GM18498 (cell line): ENCODE measurements around the gene CCNY.

Source experiments
- ATAC-seq: cut with Tn5 transposase; IDR thresholded peaks from one replicate; pipeline ENCODE4 v1.9.1; 2021; ENCODE audit warnings: mild to moderate bottlenecking, moderate library complexity; ENCODE audit not compliant: unreplicated experiment

CCNY gene

GRCh38 chr10:35379226-35380137 lies 43.2 kb downstream of the CCNY start:
- peak; percentile 68 for ATAC-seq

GRCh38 chr10:35382096-35382495 lies 45.8 kb downstream of the CCNY start:
- no peak for ATAC-seq

GRCh38 chr10:35384265-35384868 lies 48.1 kb downstream of the CCNY start:
- ATAC-seq: no peak

- no peak for ATAC-seq
These were observed 50.4 kb downstream of the CCNY start for GRCh38 chr10:35386594-35387174.

GRCh38 chr10:35387768-35388167 lies 51.5 kb downstream of the CCNY start:
- peak; percentile 81 for ATAC-seq

GRCh38 chr10:35388197-35388596 lies 51.9 kb downstream of the CCNY start:
- peak; percentile 60 for ATAC-seq

DNA sequence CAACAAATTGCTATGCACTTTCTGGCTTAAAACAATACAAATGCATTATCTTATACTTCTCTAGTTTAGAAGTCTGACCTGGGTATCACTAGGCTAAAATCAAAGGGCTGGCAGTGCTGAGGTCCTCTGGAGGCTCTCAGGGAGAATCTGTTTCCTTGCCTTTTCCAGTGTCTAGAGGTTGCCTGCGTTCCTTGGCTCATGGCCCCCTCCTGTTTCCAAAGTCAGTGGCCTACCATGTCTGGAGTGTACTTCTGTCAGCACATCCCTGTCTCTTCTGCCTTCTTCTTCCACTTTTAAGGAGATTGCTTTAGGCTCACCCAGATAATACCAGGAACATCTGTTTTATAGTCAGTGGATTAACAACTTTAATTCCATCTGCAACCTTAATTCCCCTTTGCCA lies 52.4 kb downstream of the CCNY start:
- no peak for ATAC-seq

- ATAC-seq: no peak
These were observed 54.0 kb downstream of the CCNY start for GRCh38 chr10:35390161-35390840.

GRCh38 chr10:35390843-35391152 lies 54.5 kb downstream of the CCNY start:
- no peak for ATAC-seq

DNA sequence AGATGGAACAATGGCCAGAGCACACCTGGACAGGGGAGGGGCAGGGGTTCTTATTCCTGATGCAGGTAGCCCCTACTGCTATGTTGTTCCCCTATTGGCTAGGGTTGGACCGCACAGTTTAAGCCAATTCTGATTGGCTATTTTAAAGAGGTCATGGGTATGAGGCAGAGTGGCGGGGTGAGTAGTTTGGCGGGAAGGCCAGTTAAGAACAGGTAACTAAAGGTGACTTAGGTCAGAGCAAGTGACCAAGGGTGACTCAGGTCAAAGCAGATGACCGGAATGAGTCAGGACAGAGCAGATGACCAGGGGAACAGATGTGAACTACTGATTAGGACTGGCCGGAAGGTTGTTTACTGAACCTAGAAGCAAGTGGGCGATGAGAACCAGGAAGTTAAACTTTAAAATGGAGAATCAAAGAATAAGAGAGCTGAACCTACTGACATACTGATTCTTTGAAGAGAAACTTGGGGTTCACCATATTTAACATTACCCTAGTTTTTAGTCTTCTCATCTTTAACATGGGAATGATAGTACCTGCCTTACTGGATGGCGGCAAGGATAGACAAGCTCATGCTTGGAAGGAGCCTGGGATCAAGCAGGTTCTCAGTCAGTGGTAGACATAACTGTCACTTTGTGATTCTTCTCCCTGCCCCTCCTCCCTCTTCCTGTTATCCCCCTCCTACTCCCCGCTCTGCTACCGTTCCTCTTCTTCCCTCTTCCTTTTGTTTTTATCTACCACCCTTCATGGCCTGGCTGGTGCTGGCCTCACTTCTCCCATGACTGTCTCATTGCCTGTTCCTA lies 55.0 kb downstream of the CCNY start:
- no peak for ATAC-seq

DNA sequence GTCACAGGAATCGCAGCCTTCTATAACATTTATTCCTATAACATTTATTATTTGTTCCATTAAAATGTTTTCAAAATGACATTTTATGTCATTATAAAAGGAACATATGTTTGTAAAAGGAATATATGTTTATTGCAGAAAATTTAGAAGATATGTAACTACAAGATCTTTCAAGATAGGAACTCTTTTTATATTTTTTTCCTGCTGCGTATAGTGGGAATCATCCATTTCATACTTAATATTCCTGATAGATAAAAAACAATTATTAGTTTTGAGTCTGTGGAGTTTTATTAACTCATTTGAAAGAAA lies 55.6 kb downstream of the CCNY start:
- no peak for ATAC-seq

DNA sequence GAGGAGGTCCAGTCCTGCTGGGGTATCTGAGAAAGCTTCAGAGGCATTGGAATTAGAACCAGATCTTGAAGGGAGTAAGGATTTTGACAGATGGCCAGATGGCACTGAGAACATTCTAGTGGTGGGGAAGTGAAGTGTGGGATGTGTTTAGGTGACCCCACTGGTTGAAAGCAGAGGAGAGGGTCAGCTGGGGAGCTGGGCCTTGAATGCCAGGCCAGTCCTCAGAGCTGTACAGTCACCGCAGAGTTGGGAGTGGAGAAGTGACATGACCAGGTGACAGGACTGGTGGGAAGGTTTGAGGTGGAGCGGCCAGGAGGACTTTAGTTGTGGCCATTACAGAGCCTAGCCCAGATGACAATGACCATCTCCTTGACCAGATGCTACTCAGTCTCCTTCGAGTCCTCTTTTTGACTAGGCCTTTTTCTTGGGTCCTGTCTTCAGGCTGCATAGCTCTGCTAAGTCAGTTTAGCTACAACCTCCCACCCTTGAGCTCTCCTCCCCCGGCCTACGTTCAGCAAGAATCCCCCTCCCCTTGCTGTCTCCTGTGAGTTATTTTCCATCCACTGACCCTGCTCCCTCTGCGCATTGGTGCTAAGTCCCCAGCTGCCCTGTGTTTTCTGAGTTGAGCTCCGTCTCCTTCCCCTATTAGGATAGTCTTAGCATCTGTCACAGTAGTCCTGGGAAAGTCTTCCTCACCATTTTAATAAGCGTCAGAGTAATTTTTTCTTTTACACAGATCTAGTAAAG lies 56.3 kb downstream of the CCNY start:
- ATAC-seq: no peak

- no peak for ATAC-seq
These were observed 58.1 kb downstream of the CCNY start for GRCh38 chr10:35394411-35394851.

DNA sequence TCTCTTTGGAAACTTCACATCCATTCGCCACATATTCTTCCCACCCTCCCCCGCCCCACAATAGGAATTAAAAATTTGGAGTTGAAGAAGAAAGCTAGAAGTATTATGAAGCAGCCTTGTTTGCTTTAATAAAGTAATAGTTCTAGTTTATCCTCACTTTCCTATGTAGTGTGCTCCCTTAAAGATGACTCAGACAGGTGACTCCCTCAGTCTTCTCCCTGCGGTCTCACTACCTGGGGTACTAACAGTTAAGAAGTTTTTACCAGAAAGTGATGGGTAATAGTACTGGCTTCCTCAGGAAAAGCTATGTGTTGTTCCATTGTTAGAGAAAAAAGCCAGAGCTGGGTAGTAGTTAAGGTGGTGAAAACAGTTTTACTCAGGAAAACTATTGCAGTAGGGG lies 58.6 kb downstream of the CCNY start:
- no peak for ATAC-seq

DNA sequence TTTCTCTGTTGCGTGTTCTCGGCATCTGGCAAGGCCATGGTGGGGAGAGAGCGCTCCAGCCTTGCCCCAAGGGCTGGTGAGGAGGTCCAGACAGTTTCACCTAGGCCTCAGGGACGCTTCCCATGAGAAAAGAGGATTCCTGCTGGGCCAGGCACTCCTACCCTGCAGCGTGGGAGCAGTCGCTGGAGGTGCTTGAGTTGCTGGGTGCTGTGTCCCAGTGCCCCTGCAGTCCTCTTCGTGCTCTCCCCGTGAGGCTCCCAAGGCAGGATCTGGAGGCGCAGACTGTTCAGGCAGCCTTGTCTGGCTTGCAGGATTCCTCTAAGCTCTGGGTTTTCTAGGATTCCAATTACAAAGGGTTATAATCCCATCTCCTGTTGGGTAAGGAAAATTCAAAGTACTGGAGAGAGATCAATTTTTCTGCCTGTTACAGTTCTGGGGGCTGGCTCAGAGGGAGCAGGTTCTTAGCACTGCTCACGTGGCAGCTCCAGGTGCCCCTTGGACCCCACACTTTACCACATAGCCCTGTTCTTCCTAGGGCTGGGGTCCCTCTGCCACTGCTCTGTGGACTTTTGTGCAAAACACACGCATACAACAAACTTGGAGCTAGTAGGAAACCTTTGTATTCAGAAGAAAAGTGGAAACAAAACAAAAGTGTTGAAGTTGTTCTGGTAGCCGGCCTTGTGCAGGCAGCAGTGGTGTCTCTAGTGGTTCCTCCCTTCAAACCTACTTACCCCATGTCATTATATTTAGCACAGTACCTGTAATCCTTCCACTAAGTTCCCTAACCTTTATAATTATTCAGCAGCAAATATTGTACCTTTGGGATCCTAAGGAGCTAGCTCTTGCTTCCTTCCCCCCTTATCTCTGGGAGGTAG lies 60.5 kb downstream of the CCNY start:
- no peak for ATAC-seq

DNA sequence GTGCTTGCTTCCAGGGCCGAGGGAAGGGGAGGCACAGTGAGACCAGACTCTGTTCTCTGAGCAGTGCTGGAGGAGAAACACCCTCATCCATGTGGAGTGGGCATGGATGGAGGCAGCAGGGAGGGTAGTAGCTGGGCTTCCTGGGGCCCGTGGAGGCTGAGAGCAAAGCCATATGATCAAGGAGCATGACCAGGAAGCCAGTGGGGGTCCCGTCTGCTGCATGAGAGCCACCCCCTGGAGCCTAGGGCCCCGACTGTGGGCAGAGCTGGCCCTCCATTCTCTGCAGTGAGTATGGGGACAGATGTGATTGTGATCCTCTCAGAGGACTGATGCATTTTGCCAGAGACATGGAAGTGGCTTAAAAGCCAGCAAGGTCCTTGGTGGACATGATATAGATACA lies 61.6 kb downstream of the CCNY start:
- no peak for ATAC-seq

DNA sequence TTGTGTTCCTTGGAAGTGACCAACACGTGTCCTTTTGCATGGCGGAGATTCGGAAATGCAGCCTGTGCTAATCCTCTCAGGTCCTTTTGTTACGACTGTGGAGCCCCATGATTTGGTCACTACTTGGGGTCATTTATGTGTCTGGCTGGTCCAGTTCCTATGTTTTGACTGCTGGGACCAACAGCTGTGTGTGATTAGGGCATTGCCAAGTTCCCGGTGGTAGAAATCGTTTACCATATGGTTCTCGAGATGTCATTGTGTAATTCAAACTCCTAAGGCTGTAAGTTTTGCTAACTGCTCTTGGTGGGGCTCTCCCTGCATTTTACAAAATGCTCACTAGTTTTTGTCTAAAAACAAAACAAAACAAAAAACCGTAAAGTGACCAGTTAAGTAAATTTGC lies 62.0 kb downstream of the CCNY start:
- no peak for ATAC-seq

DNA sequence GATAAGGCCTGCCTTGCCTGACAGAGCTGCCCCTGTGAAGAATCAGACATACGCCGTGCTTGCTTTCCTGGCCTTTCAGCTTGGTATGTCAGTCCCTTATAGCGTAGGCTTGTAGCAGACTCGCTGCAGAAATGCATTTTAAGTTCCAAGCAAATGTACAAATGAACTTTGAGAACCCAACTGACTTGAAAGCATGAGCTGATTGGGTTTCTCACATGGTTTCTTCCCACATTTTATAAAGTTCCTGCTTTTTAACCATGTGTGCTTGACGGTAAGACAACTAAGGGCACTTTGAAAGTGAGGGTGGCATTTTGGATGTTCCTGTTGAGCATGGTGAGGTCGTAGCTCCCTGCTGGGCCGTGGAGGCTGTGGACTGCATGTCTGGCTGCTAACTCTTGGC lies 62.6 kb downstream of the CCNY start:
- ATAC-seq: no peak

GRCh38 chr10:35399414-35400009 lies 63.2 kb downstream of the CCNY start:
- no peak for ATAC-seq
